Liver (tissue), 9 donors: ENCODE data around the gene CSTPP1. TPM values are rescaled to one million over a fixed set of nuclear protein-coding genes. Genes with fewer than 3 reads are reported as not detected.

ENCODE experiments used
- DNase-seq: peaks from one replicate; pipeline ENCODE4 v3.0.0-alpha.2; 2017; ENCODE audit warnings: low spot score
- H3K27ac ChIP-seq, 2 donors: one replicate each; pipeline ENCODE4 v1.7.0; 2013; ENCODE audit warnings: inconsistent platforms in 2 of 2, low read length in 2 of 2, control low read depth in 1 of 2, low read depth in 1 of 2, mild to moderate bottlenecking in 1 of 2
- H3K27me3 ChIP-seq, 4 donors: one replicate each; pipeline versions ENCODE4 v1.6.1 to v1.7.0; 2013; ENCODE audit warnings: low read length in 3 of 4, inconsistent platforms in 1 of 4, mild to moderate bottlenecking in 1 of 4, moderate library complexity in 1 of 4; ENCODE audit not compliant: control insufficient read depth in 4 of 4, insufficient read depth in 4 of 4
- H3K36me3 ChIP-seq, 4 donors: one replicate each; pipeline versions ENCODE4 v1.6.1 to v1.7.0; 2013; ENCODE audit warnings: low read length in 3 of 4, mild to moderate bottlenecking in 3 of 4, low read depth in 1 of 4, moderate library complexity in 1 of 4; ENCODE audit not compliant: control insufficient read depth in 4 of 4, insufficient read depth in 3 of 4
- H3K4me1 ChIP-seq, 4 donors: one replicate each; pipeline versions ENCODE4 v1.6.1 to v1.7.0; 2013; ENCODE audit warnings: low read length in 3 of 4, mild to moderate bottlenecking in 3 of 4, moderate library complexity in 1 of 4; ENCODE audit not compliant: control insufficient read depth in 4 of 4, insufficient read depth in 4 of 4
- H3K4me3 ChIP-seq, 3 donors: one replicate each; pipeline versions ENCODE4 v1.6.1 to v1.7.0; 2013; ENCODE audit warnings: low read length in 3 of 3, control low read depth in 1 of 3, low read depth in 1 of 3, mild to moderate bottlenecking in 1 of 3
- H3K9ac ChIP-seq, 2 donors: one replicate each; pipeline ENCODE4 v1.7.0; 2013; ENCODE audit warnings: low read length in 2 of 2, mild to moderate bottlenecking in 2 of 2, moderate library complexity in 2 of 2, control low read depth in 1 of 2, low read depth in 1 of 2
- H3K9me3 ChIP-seq, 4 donors: one replicate each; pipeline versions ENCODE4 v1.6.1 to v1.7.0; 2013; ENCODE audit warnings: low read length in 3 of 4; ENCODE audit not compliant: control insufficient read depth in 4 of 4
- FOXA1 ChIP-seq: IDR thresholded peaks from 2 replicates; pipeline ENCODE4 v1.6.1; 2016; ENCODE audit warnings: antibody characterized with exemption
- FOXA2 ChIP-seq: IDR thresholded peaks from 2 replicates; pipeline ENCODE4 v1.6.1; 2016; ENCODE audit warnings: antibody characterized with exemption
- HNF4A ChIP-seq, 2 donors: conservative IDR thresholded peaks; 2 replicates each; pipeline ENCODE4 v1.6.1; 2016; ENCODE audit warnings: antibody characterized with exemption in 2 of 2, mild to moderate bottlenecking in 2 of 2
- HNF4G ChIP-seq: IDR thresholded peaks from 2 replicates; pipeline ENCODE4 v1.6.1; 2016; ENCODE audit warnings: antibody characterized with exemption
- JUND ChIP-seq, 2 donors: IDR thresholded peaks; 2 replicates each; pipeline ENCODE4 v1.6.1; 2016; ENCODE audit warnings: antibody characterized with exemption in 2 of 2
- NR2F2 ChIP-seq: IDR thresholded peaks from 2 replicates; pipeline ENCODE4 v1.6.1; 2016; ENCODE audit warnings: antibody characterized with exemption
- RAD21 ChIP-seq, 2 donors: IDR thresholded peaks; 2 replicates each; pipeline ENCODE4 v1.6.1; 2016; ENCODE audit warnings: antibody characterized with exemption in 2 of 2, mild to moderate bottlenecking in 2 of 2
- RXRA ChIP-seq, 2 donors: IDR thresholded peaks; 2 replicates each; pipeline ENCODE4 v1.6.1; 2017 to 2018; ENCODE audit warnings: antibody characterized with exemption in 2 of 2, mild to moderate bottlenecking in 1 of 2
- SP1 ChIP-seq: IDR thresholded peaks from 2 replicates; pipeline ENCODE4 v1.6.1; 2018; ENCODE audit warnings: antibody characterized with exemption, mild to moderate bottlenecking
- TAF1 ChIP-seq: conservative IDR thresholded peaks from 2 replicates; pipeline ENCODE4 v1.6.1; 2016; ENCODE audit warnings: antibody characterized with exemption, mild to moderate bottlenecking
- YY1 ChIP-seq: IDR thresholded peaks from 2 replicates; pipeline ENCODE4 v1.6.1; 2016; ENCODE audit warnings: antibody characterized with exemption, mild to moderate bottlenecking
- WGBS: extraction: QIAGEN DNeasy Blood & Tissue Kit; methylation state at CpG from one replicate; pipeline ENCODE4 v1.1.7; 2013; 5-methylcytosine and 5-hydroxymethylcytosine counted together
- polyA plus RNA-seq, 2 donors: library from polyadenylated mRNA; stranded (reverse) in 1 of 2; unstranded in 1 of 2; fragments of 200-250 nt in 1 of 2; fragments of >200 nt in 1 of 2; fragmentation: Nextera tagmentation in 1 of 2; extraction: Ambion mirVana in 1 of 2; gene quantifications; one replicate each; pipeline versions ENCODE4 v1.2.1 to v1.2.3, GENCODE V29; 2013 to 2015
- total RNA-seq, 2 donors: library from RNA; depleted of rRNA; stranded (reverse); fragments of >200 nt; gene quantifications; one replicate each; pipeline ENCODE4 v1.2.3, GENCODE V29; 2014
- TF ChIP-seq, protein P1 (sequence below): IDR thresholded peaks from 2 replicates; pipeline ENCODE4 v1.6.1; 2016; ENCODE audit warnings: antibody characterized with exemption
- TF ChIP-seq, protein P2 (sequence below): IDR thresholded peaks from 2 replicates; pipeline ENCODE4 v1.6.1; 2016; ENCODE audit warnings: antibody characterized with exemption, mild to moderate bottlenecking
- TF ChIP-seq, protein P3 (sequence below): fragments of 150-350 bp; IDR thresholded peaks from 2 replicates; pipeline ENCODE4 v1.5.1; 2017; ENCODE audit warnings: improper control_type of control experiment, low read depth, low read length; ENCODE audit not compliant: missing input control
- TF ChIP-seq, protein P4 (sequence below): IDR thresholded peaks from 2 replicates; pipeline ENCODE4 v1.6.1; 2016; ENCODE audit warnings: antibody characterized with exemption
- TF ChIP-seq, protein P5 (sequence below): IDR thresholded peaks from 2 replicates; pipeline ENCODE4 v1.6.1; 2016; ENCODE audit warnings: antibody characterized with exemption
- donor health status: healthy.
- donor health status: healthy.
- donor health status: healthy.
- donor health status: healthy.
- donor health status: healthy.

Gene CSTPP1
- total and polyA plus RNA-seq, 4 donors: 5.4 to 6.6 (median 5.7) TPM

DNA sequence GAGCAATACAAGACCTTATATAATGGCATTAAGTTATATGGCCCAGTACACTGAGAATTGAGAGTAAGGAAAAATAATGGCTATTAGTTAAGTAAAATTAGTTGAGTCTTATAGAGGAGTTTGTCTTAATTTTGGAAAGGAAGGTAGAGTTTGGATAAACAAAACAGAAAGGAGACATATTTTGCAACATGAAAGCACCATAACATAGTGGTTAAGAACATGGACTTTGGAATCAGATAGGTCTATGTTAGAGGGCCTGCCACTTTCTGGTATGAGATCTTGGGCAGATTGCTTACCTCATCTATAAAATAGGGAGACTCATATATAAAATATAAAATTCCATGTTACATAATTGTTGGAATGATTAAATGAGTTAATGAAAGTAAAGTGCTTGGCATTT lies 68.9 kb downstream of the CSTPP1 start:
- H3K9me3 ChIP-seq: no peaks in the 10 kb centered on the region
- H3K27ac ChIP-seq: peak overlapping the region; percentile 72 to 77
- H3K27me3 ChIP-seq: no peaks in the 10 kb centered on the region
- DNase-seq: no peak
- TF ChIP-seq HNF4G (peak; percentile 51), RXRA (IDR thresholded peaks at IDR 0.05) (peak in 1 of 2 donors; percentile 21), FOXA1 (no peak), HNF4A (conservative IDR thresholded peaks at IDR 0.05) (peak; percentile 73 to 84), SP1 (peak; percentile 73)
- TF ChIP-seq, protein P1, sequence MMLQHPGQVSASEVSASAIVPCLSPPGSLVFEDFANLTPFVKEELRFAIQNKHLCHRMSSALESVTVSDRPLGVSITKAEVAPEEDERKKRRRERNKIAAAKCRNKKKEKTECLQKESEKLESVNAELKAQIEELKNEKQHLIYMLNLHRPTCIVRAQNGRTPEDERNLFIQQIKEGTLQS: no peak
- TF ChIP-seq, protein P2, sequence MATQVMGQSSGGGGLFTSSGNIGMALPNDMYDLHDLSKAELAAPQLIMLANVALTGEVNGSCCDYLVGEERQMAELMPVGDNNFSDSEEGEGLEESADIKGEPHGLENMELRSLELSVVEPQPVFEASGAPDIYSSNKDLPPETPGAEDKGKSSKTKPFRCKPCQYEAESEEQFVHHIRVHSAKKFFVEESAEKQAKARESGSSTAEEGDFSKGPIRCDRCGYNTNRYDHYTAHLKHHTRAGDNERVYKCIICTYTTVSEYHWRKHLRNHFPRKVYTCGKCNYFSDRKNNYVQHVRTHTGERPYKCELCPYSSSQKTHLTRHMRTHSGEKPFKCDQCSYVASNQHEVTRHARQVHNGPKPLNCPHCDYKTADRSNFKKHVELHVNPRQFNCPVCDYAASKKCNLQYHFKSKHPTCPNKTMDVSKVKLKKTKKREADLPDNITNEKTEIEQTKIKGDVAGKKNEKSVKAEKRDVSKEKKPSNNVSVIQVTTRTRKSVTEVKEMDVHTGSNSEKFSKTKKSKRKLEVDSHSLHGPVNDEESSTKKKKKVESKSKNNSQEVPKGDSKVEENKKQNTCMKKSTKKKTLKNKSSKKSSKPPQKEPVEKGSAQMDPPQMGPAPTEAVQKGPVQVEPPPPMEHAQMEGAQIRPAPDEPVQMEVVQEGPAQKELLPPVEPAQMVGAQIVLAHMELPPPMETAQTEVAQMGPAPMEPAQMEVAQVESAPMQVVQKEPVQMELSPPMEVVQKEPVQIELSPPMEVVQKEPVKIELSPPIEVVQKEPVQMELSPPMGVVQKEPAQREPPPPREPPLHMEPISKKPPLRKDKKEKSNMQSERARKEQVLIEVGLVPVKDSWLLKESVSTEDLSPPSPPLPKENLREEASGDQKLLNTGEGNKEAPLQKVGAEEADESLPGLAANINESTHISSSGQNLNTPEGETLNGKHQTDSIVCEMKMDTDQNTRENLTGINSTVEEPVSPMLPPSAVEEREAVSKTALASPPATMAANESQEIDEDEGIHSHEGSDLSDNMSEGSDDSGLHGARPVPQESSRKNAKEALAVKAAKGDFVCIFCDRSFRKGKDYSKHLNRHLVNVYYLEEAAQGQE: no peak
- no peak overlapping the region for H3K4me3 ChIP-seq
- peak overlapping the region in 1 of 2 donors; percentile 45 for H3K9ac ChIP-seq
- H3K4me1 ChIP-seq: peaks cover 8 to 28% (median 22%) of the 10 kb centered on the region in 4 donors
- H3K36me3 ChIP-seq: no peaks in the 10 kb centered on the region

DNA sequence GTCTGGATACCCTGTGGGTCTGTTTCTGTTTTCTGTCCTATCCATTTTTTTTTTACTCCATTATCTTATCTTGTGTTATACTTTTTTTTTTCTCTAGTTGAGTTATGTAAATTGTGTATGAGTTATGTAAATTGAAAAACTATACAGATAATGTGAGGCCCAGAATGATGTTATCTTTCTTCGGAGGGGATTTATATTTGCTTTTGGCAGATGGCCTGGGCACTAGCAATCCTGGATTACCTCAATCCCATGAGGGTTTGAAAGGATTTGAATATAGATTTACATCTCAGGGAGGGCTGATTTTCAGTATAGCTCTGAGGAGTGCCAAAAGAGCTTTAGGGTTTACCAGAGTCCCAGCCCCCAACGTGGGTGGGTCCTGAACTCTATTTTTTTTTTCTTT lies 71.0 kb downstream of the CSTPP1 start:
- H3K4me1 ChIP-seq: peaks cover 8 to 28% (median 22%) of the 10 kb centered on the region in 4 donors
- H3K9me3 ChIP-seq: no peaks in the 10 kb centered on the region
- H3K27me3 ChIP-seq: no peaks in the 10 kb centered on the region
- H3K27ac ChIP-seq: no peak overlapping the region
- H3K9ac ChIP-seq: no peak overlapping the region
- 88% methylated on average over 2 of the region's 2 CpGs for WGBS
- H3K36me3 ChIP-seq: no peaks in the 10 kb centered on the region
- no peak overlapping the region for H3K4me3 ChIP-seq
- DNase-seq: no peak
- TF ChIP-seq YY1: no peak
- TF ChIP-seq, protein P3, sequence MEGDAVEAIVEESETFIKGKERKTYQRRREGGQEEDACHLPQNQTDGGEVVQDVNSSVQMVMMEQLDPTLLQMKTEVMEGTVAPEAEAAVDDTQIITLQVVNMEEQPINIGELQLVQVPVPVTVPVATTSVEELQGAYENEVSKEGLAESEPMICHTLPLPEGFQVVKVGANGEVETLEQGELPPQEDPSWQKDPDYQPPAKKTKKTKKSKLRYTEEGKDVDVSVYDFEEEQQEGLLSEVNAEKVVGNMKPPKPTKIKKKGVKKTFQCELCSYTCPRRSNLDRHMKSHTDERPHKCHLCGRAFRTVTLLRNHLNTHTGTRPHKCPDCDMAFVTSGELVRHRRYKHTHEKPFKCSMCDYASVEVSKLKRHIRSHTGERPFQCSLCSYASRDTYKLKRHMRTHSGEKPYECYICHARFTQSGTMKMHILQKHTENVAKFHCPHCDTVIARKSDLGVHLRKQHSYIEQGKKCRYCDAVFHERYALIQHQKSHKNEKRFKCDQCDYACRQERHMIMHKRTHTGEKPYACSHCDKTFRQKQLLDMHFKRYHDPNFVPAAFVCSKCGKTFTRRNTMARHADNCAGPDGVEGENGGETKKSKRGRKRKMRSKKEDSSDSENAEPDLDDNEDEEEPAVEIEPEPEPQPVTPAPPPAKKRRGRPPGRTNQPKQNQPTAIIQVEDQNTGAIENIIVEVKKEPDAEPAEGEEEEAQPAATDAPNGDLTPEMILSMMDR: no peak
- TF ChIP-seq RAD21 (IDR thresholded peaks at IDR 0.05): no peak
- TF ChIP-seq HNF4A (conservative IDR thresholded peaks at IDR 0.05): no peak
- TF ChIP-seq JUND (IDR thresholded peaks at IDR 0.05): no peak
- no peak for TF ChIP-seq RXRA (IDR thresholded peaks at IDR 0.05)
- TF ChIP-seq NR2F2: no peak
- TF ChIP-seq, protein P1: no peak
- TF ChIP-seq FOXA2: no peak

DNA sequence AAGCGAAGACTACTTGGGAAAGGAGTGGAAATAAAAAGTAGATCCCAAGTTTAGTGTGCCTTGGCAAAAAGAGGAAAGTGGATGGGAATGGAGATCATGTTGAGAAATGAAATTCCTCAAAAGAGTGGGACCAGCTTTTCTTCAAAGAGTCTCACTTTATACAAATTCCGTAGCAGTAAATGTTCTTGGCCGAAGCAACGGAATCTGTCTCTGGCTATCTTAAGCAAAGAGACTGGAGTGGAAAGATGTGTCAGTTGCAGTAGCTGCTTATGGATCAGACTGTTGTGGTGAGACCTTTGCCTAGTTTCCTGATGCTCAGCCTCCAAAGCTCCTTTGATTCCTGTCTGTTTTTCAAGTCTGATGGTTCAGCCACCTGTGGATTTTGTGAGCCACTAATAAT lies 73.6 kb downstream of the CSTPP1 start:
- Histone ChIP-seq H3K27ac (no peak overlapping the region), H3K4me3 (no peak overlapping the region), H3K9me3 (no peaks in the 10 kb centered on the region), H3K36me3 (no peaks in the 10 kb centered on the region), H3K9ac (no peak overlapping the region), H3K4me1 (peaks cover 0 to 5% (median 4%) of the 10 kb centered on the region in 4 donors), H3K27me3 (no peaks in the 10 kb centered on the region)
- no peak for DNase-seq
- WGBS: 83% methylated on average over 4 of the region's 4 CpGs
- TF ChIP-seq, protein P2: no peak
- TF ChIP-seq FOXA2 (no peak), HNF4A (conservative IDR thresholded peaks at IDR 0.05) (no peak), FOXA1 (no peak), JUND (IDR thresholded peaks at IDR 0.05) (no peak), TAF1 (no peak), HNF4G (no peak), YY1 (no peak)
- TF ChIP-seq, protein P4, sequence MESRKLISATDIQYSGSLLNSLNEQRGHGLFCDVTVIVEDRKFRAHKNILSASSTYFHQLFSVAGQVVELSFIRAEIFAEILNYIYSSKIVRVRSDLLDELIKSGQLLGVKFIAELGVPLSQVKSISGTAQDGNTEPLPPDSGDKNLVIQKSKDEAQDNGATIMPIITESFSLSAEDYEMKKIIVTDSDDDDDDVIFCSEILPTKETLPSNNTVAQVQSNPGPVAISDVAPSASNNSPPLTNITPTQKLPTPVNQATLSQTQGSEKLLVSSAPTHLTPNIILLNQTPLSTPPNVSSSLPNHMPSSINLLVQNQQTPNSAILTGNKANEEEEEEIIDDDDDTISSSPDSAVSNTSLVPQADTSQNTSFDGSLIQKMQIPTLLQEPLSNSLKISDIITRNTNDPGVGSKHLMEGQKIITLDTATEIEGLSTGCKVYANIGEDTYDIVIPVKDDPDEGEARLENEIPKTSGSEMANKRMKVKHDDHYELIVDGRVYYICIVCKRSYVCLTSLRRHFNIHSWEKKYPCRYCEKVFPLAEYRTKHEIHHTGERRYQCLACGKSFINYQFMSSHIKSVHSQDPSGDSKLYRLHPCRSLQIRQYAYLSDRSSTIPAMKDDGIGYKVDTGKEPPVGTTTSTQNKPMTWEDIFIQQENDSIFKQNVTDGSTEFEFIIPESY: no peak
- TF ChIP-seq, protein P5, sequence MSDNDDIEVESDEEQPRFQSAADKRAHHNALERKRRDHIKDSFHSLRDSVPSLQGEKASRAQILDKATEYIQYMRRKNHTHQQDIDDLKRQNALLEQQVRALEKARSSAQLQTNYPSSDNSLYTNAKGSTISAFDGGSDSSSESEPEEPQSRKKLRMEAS: no peak
